Measurements from ENCODE around the gene PRKCE. TPM values are rescaled to one million over a fixed set of nuclear protein-coding genes. Genes with fewer than 3 reads are reported as not detected.

PRKCE gene
- total RNA-seq, 1 donor from 2014 or later = 14.8 TPM

DNA sequence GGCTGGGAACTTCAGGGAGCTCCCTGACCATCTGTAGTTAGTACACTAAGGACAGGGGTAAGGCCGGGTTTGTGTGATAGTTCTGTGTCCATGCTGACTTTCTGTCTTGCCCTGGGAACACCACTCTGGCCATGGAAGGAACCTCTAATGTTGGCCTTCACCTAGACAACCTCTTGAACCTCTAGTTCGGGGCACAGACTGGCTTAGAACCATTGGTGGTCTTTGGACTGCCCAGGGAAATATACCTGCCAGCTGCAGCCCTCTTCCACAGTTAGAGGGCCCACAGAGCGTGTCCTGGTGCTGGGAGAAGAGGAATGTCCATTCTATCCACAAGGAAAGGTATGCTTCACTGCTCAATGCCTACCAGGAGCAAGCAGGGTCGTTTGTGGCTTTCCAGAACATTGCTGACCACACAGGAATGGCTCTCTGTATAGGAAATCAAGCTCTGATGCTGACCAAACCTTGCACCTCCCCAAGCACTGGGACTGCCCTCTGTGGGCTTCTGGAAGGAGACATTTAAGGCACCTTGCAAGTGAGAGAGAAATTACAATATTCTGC lies 326.9 kb downstream of the PRKCE start:
- DNase-seq (no peak), ATAC-seq (no peak)
- intact Hi-C loops (cut with micrococcal nuclease) = no loop called here

DNA sequence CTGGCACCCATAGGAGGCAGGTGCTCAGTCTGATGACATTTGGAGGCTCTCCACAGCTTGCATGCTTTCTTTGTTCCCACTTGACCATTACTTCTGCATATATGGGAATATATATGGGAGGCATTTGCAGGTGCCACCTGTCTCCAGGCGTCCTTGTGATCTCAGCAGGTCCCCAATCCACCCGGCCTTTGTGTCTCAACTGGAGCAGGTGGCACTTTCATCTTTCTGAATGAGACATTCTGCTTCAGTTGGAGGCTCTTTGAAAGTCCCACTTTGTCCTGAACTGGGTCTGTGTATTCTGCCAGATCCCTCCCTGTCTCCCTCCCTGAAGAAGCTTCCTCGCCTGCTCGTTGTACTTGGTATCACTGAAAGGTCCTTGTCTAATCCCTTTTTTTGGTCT lies 327.6 kb downstream of the PRKCE start:
- DNase-seq = no peak
- intact Hi-C loops (cut with micrococcal nuclease) = no loop called here
- no peak for ATAC-seq

DNA sequence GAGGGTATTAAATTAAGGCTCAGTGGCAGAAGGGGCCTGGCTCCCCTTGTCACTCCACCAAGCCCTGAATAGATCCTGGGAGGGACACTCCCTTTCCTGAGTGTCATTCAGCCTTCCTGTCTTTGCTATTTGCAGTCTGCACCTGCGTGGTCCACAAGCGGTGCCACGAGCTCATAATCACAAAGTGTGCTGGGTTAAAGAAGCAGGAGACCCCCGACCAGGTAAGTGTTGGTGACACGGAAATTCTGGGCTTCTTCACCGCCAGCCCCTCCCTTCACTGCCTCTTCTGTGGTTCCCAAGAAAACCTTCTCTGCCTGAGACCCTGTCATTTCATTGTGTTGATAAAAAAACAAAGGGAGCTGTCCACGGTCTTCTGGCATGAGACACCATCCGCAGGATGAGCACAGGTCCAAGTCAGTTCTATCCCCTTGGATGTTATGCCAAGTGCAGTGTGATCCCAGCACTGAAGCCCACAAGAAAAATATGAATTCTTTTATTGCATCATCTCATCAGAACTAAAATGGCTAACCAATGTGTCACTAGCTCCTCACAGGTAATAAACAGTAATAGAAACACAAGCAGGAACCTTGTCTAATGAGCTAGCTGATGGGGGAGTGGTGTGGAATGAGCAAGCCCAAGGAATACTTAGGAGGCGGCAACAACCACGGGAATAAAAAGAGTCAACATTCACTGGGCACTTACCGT lies 328.8 kb downstream of the PRKCE start:
- intact Hi-C loops (cut with micrococcal nuclease) = no loop called here
- DNase-seq = no peak
- ATAC-seq = no peak

DNA sequence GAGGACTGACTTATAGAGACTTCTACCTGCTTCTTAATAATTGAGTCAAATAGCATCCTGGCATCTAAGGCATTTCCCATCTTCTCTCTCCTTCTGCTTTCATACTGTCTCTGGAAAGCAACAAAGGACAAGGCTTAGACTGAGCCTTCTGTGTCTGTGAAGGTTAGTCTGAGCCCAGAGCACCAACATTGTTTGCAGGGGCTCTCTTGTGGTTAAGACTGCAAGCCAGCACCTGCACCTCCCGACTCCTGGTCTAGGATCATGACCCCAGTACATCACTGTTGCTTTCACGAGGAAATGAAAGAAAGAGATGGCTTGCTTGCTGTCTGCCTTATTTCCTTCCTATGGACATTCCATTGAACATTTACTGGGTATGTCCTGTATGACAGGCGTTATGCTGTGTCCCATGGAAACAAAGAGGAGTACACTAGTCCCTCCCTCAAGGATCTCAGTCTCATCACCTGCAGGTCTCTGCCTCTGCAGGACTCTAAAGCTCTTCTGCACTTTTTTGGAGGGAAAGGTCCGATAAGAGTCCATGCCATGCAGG lies 330.0 kb downstream of the PRKCE start:
- intact Hi-C loops (cut with micrococcal nuclease) = no loop called here
- ATAC-seq (no peak), DNase-seq (no peak)

DNA sequence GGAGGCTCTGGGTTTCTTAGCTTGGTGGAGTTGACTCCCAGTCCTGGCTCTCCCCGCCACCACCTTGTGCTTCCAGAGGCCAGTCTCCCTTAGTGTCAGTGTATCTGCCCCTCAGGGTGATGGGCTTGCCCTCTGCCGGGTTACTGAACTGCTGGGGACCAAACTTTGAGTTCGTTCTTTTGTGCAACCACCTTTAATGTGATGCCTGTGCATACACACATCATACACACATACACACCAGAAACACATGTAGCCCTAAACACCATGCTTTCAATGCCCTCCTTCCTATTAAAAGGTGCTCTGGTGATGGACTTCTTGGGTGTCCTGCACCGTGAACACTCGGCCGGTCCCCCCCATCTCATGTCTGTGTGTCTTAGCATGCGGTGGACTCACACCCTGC lies 330.6 kb downstream of the PRKCE start:
- DNase-seq = no peak
- intact Hi-C loops (cut with micrococcal nuclease) = no loop called here
- ATAC-seq = no peak

DNA sequence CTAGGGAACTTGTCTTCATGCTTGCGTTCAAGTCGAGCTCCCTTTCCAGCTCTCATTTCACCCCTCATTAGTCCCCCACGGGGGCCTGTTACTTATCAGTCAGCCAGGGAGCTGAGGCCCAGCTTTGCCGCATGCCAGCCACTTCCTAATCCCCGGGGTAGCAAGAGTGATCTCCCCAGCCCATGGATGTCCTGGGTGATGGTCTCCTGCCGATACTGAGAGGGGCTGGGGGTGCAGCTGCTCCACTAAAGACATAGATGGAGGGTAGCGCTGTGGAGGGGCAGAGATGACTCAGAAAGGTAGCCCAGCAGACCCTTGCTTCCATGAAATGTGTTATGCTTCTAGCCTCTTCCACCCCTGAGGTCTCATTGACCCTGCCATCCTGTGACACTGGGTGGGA lies 331.7 kb downstream of the PRKCE start:
- intact Hi-C loops (cut with micrococcal nuclease) = no loop called here
- no peak for ATAC-seq
- no peak for DNase-seq

DNA sequence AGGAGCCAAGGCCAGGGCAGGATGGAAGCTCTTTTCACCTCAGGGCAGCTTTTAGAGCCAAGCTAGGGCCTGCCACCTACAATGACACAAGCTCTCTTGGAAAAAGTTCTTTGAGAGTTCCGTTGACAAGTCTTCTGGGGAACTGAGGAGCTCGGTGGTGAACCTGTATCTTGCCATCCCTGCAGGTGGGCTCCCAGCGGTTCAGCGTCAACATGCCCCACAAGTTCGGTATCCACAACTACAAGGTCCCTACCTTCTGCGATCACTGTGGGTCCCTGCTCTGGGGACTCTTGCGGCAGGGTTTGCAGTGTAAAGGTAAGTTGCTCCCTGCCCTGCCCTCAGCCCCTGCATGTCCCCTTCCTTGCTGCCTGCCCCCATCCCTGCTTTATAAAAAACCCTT lies 332.9 kb downstream of the PRKCE start:
- no peak for DNase-seq
- no peak for ATAC-seq
- intact Hi-C loops (cut with micrococcal nuclease) = no loop called here

DNA sequence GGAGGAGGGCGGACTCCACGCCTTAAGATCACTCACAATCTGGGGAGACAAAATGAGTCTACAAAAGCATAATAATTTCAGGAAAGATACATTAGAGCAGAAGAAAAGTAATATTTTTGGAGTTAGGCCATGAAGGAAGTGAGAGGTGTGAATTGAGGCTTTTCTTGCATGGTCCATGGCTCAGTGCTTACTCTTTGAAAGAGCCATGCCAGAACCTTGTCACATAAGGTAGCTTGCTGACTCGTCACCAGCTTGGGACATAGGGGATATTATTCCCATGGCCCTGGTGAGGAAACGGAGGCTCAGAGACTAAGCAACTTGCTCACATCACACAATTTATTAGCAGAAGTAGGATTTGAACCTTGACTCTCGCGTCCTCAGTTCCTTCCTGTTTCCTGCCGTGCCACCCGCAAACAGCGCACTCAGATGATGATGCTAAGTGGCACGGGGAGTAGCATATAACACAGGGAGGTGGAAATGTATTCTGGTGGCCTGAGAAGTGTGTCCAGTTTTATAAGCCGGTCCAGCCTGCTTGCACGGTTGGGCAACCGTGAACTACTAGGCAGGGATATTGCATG lies 333.5 kb downstream of the PRKCE start:
- intact Hi-C loops (cut with micrococcal nuclease) = no loop called here
- DNase-seq = no peak
- no peak for ATAC-seq

DNA sequence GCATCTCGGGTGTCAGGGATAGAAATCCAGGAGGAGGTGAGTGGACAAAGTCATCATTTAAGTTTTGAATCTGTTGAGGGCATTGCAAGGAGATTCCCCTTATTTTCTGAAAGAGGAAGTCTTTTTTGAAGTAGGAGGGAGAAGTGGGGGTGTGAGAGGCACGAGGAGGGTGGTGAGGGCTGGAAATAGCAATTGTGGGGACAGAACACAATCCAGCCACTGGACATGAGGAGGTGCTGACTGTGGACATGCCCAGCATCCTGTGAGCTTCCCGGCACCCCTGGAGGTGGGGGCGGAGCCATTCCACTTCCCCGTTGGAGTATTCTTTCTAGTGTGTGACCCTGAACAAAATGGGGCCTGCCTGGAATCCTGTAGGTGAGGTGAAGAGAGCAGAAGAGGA lies 335.0 kb downstream of the PRKCE start:
- ATAC-seq (peak; percentile 36), DNase-seq (no peak)
- intact Hi-C loops (cut with micrococcal nuclease) = no loop called here

DNA sequence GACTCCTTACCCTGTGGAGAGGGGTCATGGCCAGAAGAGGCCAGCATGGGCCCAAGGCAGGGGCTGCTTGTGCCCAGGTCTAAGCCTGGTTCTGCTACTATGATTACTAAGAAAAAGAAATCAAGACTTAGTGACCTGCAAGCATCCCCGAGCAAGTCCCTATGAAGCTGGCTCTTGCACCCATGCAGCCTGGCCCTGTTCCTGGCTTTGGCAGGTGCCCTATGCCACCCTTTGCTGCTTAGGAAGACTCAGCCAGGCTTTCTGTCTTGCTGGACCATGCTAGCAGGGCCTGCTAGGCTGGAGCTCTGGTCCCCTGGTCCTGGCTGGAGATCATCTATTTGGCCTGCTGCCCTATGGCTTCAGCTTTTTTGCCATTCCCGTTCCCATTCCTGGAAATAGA lies 336.4 kb downstream of the PRKCE start:
- ATAC-seq = no peak
- intact Hi-C loops (cut with micrococcal nuclease) = no loop called here
- no peak for DNase-seq

DNA sequence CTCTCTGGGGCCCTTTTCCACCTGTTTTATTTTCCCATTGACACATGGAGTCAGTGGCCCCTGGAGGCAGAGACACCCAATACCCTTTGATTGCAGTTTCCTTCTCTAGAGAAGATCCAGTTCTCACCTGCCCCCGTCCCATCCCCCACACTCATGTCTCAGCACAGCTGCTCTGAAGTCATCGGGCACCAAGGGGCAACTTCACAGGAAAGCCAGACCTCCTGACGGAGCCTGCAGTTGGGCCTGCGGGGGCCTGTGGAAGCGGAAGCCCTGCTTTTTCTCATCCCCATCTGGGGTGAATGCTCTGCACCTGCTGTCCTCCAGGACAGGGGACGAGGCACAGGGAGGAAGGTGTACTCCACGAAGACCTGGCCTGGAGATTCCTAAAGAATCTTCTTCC lies 337.4 kb downstream of the PRKCE start:
- no peak for DNase-seq
- intact Hi-C loops (cut with micrococcal nuclease) = no loop called here
- no peak for ATAC-seq

DNA sequence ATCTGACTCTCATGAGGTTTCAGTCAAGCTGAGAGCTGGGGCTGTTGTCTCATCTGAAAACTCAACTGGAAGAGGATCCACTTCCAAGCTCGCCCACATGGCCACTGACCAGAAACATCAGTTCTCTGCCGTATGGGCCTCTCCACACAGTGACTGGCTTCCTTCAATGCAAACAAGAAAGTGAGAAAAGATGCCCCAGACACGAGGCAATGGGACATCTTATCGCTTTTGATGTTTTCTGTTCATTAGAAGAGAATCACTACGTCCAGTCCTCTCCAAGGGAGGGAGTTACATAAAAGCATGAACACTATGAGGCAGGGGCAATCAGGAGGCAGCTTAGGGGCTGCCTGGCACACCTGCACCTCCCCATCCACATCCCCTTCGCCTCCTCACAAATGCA lies 338.7 kb downstream of the PRKCE start:
- intact Hi-C loops (cut with micrococcal nuclease) = no loop called here
- DNase-seq = no peak
- no peak for ATAC-seq

DNA sequence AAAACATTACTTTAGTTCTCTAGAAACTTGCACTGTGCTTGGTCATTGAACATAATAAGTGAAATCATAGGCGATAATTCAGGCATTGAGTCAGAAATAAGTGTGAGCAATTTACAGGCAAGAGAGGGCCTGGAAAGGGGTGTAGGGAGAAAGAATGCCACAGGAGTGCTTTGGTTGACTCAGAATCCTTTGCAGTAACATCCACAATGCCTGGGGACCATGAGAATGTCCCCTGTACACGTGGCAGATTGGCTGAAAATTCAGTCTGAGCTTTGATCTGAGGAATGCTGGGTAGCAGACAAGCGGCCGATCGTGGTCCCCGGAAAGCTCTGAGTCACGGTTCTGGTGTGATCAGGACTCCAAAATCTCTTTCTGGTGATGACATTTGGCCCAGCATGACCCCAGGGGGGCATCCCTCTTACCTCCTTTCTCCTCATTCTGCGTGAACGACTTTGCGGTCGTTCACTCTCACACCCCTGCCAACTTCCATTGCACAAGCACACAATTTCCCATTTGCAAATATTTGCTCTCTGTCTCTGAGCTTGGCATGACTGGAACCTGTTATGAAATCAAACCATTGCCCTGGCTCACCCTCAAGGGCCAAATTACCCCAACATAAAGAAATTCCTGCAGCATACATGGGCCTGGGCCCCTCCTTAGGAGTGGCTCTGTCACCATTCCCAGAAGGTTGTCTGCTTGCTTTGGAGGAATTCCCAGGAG lies 340.7 kb downstream of the PRKCE start:
- ATAC-seq (peak; percentile 59), DNase-seq (no peak)
- intact Hi-C loops (cut with micrococcal nuclease) = loop anchor here (2.0 kb wide), 1 partner anchor 469 kb away; no protein-coding TSS in a partner anchor

DNA sequence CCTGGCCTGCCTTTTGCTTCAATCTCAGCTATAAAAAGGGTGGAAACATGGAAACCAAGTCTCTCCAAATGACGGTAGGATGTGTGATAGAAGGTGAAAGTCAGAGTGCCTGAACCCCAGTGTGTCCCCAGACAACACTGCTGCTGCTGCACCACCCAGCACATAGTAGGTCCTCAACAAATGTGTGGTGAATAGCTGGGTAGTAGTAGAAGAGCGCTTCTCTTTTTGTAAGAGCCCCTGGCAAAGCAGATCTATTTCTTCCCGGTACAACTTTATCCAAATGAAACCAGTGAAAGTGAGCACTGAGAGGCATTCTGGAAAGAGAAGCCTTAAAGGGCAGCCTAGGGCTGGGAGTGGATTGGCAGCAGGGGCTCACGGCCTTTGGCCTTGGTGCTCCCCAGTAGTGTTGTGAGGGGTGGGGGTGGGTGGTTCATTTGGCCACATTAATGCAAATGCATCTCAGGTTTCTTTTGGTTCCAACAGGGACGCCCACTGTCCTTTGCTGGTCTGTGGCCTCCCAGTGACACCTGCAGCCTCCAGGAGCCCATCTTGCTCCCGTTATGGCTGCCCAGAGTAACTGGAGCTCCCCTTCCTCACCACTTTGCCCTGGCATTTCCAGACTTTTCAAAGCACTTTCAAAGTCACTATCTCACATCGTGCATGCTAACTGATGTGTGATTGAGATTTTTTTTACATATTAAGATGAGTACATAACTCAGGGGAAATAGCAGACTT lies 341.4 kb downstream of the PRKCE start:
- ATAC-seq (peak; percentile 14), DNase-seq (no peak)
- intact Hi-C loops (cut with micrococcal nuclease) = loop anchor here (2.0 kb wide), 1 partner anchor 468 kb away; no protein-coding TSS in a partner anchor

DNA sequence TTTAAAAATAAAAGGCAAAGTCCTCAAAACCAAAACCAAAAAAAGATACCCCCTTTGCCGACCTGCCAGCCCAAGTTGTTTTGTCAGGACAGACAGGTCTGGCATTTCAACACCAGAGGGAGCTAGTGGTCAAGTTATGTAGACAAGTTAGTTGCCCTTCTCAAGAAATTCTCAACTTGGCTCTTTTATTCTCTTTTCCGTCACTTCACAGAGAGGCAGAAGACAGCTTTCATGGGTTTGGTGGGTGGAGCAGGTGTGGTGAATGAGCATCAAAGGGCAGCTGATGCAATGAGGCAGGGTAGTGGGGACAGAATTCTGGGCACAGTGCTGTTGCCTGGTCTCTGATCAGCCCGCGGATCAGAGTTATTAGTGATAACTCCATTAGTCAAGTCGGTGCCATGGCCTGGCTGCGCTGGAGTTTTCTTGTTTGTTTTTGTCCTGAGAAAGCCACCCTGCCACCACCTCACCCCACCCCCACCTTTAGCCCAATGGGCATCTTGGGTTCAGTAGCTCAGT lies 342.1 kb downstream of the PRKCE start:
- intact Hi-C loops (cut with micrococcal nuclease) = loop anchor here (2.0 kb wide), 1 partner anchor 467 kb away; no protein-coding TSS in a partner anchor
- no peak for DNase-seq
- ATAC-seq = peak; percentile 64

DNA sequence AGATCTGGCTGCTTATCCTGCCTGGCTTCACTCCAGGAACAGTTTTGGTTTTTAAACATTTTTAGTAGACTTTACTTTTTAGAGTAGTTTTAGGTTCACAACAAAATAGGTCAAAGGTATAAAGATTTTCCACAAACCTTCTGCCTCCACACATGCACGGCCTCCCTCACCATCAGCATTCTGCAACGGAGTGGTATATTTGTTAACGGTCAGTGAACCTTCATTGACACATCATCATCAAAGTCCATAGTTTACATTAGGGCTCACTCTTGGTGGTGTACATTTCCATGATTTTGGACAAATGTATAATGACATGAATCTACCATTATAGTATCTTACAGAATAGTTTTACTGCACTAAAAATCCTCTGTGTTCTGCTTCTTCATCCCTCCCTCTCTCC lies 342.6 kb downstream of the PRKCE start:
- intact Hi-C loops (cut with micrococcal nuclease) = no loop called here
- ATAC-seq = no peak
- no peak for DNase-seq

DNA sequence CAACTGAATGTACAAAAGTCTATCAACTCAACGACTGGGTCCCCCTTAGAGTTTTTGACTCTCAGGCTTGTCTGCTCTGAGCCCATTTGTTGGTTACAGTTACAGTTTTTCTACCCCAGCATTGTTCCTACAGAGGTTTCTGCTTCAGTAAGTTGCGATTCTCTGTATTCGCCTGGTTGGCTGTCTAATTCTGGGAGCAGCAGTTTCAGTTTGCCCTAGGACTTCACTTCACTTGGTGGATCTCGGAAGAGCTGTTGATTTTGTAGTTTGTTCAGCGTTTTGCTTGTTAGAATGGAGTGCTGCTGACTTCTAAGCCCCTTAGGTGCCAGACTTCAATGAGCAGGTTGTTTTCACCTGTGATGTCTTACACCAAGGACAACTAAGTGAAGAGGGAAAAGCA lies 349.2 kb downstream of the PRKCE start:
- no peak for DNase-seq
- intact Hi-C loops (cut with micrococcal nuclease) = no loop called here
- no peak for ATAC-seq

DNA sequence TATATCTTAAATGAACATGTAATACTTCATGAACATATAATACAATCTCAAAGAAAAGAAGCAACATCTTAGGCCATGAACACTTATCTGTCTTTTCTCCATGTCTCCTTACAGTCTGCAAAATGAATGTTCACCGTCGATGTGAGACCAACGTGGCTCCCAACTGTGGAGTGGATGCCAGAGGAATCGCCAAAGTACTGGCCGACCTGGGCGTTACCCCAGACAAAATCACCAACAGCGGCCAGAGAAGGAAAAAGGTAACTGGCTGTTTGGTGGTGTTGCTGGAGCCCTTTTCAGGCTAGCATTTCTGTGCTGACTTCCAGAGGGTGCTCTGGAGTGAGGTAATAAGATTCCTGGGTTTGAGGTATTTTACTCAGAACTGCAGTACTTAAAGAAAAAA lies 349.8 kb downstream of the PRKCE start:
- no peak for ATAC-seq
- intact Hi-C loops (cut with micrococcal nuclease) = no loop called here
- DNase-seq = no peak

Measured in left ventricle myocardium superior (tissue), 1 donor.